HFFc6 (cell line): ENCODE data around the gene LAPTM5. TPM values are rescaled to one million over a fixed set of nuclear protein-coding genes. Genes with fewer than 3 reads are reported as not detected.
"Not testable (repeated sequence)": the region's sequence is repeated elsewhere in the genome, so short reads cannot be mapped to it uniquely, and the experiment has no call there.

ENCODE experiments used
- DNase-seq: peaks from one replicate; pipeline ENCODE4 v3.0.0-alpha.2; 2018
- H3K27ac Mint-ChIP-seq: 2 replicates; pipeline ENCODE4 v1.8.0; 2020; ENCODE audit warnings: mild to moderate bottlenecking, mixed read lengths
- H3K27me3 Mint-ChIP-seq: 2 replicates; pipeline ENCODE4 v1.8.0; 2021; ENCODE audit warnings: mild to moderate bottlenecking, moderate library complexity, mixed read lengths; ENCODE audit not compliant: insufficient read depth
- H3K36me3 Mint-ChIP-seq: 2 replicates; pipeline ENCODE4 v1.8.0; 2021; ENCODE audit warnings: low read depth, mixed read lengths
- H3K4me1 Mint-ChIP-seq: 2 replicates; pipeline ENCODE4 v1.8.0; 2020; ENCODE audit warnings: low read depth, mixed read lengths
- H3K4me3 Mint-ChIP-seq: 2 replicates; pipeline ENCODE4 v1.8.0; 2020; ENCODE audit warnings: mild to moderate bottlenecking, moderate library complexity, mixed read lengths
- H3K9me3 Mint-ChIP-seq: 2 replicates; pipeline ENCODE4 v1.8.0; 2020; ENCODE audit warnings: mild to moderate bottlenecking, mixed read lengths
- CTCF ChIP-seq: fragments of 200-600 bp; sonication (generic); IDR thresholded peaks from 2 replicates; pipeline ENCODE4 v1.5.0; 2021; ENCODE audit warnings: antibody characterized with exemption, mild to moderate bottlenecking
- total RNA-seq, 6 experiments: library from RNA; stranded (reverse); fragmentation: NEBNext Ultra II Directional; extraction: Animal tissue kit (Norgen Biotek cat#: 25700); gene quantifications; 2 replicates in 1 of 6; 3 replicates in 5 of 6; pipeline ENCODE4 v1.2.3, GENCODE V29; 2021

LAPTM5 gene
- total RNA-seq, 6 experiments from 2014 or later = 0.38 to 0.81 (median 0.63) TPM

DNA sequence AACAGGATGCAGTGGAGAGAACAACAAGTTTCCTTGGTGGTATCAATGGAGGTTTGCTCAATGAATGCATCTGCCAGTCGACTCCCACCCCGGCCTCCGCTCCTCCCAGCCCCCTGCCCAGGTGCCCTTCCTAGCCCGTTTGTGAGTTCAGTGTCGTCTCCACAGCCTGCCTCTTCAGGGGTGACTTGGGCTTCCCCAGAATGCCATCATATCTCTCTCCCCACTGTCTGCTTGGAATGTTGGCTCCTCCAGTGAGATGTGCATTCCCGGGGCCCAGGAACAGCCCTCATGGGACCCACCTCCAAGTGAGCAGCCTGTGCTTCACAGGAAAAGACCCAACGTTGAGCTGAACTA, 64.6 kb downstream of the LAPTM5 start:
- no peaks in the 10 kb centered on the region for H3K36me3 Mint-ChIP-seq
- DNase-seq = no peak
- no peak overlapping the region for H3K4me3 Mint-ChIP-seq
- TF ChIP-seq CTCF = no peak
- peaks cover 10% of the 10 kb centered on the region; the same call in 1 of the 2 replicates for H3K27me3 Mint-ChIP-seq
- no peak overlapping the region for H3K27ac Mint-ChIP-seq
- peaks cover 21% of the 10 kb centered on the region for H3K4me1 Mint-ChIP-seq
- no peaks in the 10 kb centered on the region for H3K9me3 Mint-ChIP-seq

DNA sequence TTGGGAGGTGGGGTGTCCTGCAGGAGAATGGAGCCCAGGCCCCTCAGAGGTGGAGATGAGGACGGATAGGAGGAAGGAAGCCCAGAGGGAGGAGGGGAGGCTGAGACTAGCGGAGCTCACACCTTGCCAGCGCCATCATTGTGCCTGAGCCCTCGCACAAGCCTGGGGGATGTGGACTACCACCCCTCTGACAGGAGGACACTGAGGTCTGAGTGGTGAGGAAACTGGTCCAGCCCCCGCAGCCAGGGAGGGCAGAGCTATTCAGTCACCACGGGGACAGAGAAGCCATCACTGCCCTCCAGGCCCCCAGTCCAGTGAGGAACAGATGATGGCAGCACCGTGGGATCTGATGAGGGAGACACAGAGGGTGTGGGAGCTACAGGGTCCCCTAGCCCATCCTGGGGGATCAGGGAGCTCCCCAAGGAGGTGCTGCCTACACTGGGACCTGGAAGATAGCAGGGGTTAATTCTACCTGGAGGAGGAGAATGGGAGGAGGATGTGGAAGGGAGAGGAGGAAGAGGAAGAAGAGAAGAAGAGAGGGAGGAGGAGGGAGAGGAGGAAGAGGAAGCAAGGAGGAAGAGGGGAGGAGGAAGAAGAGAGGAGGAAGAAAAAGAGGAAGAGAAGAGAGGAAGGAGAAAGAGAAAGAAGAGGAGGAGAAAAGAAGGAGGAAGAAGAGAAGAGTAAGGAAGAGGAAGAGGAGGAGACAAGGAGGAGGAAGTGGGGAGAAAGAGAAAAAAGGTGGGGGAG, 65.2 kb downstream of the LAPTM5 start:
- TF ChIP-seq CTCF = no peak
- H3K27me3 Mint-ChIP-seq = peaks cover 15% of the 10 kb centered on the region
- H3K36me3 Mint-ChIP-seq = no peaks in the 10 kb centered on the region
- no peak overlapping the region for H3K4me3 Mint-ChIP-seq
- peaks cover 21% of the 10 kb centered on the region for H3K4me1 Mint-ChIP-seq
- DNase-seq = no peak
- H3K9me3 Mint-ChIP-seq = no peaks in the 10 kb centered on the region
- no peak overlapping the region for H3K27ac Mint-ChIP-seq

DNA sequence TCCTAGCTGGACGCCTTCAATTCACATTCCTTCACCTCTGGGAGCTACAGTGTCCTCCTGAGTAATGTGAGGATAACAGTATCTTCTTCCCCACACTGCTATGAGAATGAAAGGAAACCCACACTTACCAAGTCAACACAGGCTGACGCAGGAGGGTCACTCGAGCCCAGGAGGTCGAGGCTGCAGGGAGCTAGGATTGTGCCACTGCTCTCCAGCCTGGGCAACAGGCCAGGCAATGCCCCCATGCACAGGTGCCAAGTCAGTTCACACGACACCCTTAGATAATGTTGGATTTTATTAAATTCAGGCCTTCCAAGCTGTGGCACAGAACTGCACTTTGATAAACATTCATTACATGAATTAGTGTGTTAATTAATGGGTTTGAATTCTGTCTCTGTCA, 66.1 kb downstream of the LAPTM5 start:
- Mint-ChIP-seq H3K4me3 (no peak overlapping the region), H3K9me3 (no peaks in the 10 kb centered on the region), H3K4me1 (peaks cover 21% of the 10 kb centered on the region), H3K27ac (no peak overlapping the region), H3K36me3 (no peaks in the 10 kb centered on the region), H3K27me3 (peaks cover 24% of the 10 kb centered on the region)
- TF ChIP-seq CTCF = no peak
- no peak for DNase-seq

DNA sequence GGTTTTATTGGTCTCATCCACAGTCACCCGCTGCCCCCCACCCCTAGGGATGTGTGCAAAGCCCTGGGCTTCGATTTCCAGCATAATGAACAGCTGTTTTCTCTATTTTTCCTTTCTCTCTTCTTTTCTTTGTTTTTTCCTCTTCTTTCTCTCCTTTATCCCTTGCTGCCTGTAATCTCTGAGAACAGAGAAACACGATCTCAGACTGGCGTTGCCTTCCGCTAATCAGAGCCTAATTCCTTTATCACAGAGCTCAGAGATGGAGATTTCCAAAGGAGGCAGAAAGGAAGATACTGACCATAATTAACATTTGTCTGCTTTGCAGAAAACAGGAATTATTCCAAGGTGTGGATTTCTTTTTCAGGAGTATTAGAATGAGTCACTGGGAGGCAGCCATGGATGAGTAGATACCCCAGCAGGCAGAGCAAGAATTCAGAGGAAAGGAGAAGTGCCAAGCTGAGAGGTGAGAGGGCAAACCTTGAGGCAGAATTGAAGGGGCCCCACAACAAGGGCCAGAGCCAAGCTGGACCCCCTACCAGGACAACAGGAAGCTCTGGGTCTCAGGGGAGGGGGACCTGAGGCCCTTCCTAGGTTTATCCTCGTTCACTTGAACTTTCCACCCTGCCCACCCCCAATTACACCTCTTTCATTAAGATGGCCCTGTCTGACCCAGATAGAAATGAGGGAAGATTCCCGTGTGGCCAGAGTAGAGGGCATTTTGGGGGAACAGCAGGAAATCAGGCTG, 67.5 kb downstream of the LAPTM5 start:
- Mint-ChIP-seq H3K36me3 (no peaks in the 10 kb centered on the region), H3K27me3 (peaks cover 23% of the 10 kb centered on the region), H3K4me3 (no peak overlapping the region), H3K9me3 (no peaks in the 10 kb centered on the region), H3K27ac (no peak overlapping the region), H3K4me1 (peaks cover 21% of the 10 kb centered on the region)
- no peak for TF ChIP-seq CTCF
- no peak for DNase-seq

- no peak for TF ChIP-seq CTCF
- DNase-seq = no peak
- H3K4me3 Mint-ChIP-seq = no peak overlapping the region
- no peaks in the 10 kb centered on the region for H3K36me3 Mint-ChIP-seq
- H3K27ac Mint-ChIP-seq = no peak overlapping the region
- peaks cover 26% of the 10 kb centered on the region for H3K27me3 Mint-ChIP-seq
- H3K4me1 Mint-ChIP-seq = peaks cover 21% of the 10 kb centered on the region
- no peaks in the 10 kb centered on the region for H3K9me3 Mint-ChIP-seq
Measured at GRCh38 chr1:30688920-30689794, 68.4 kb downstream of the LAPTM5 start.

DNA sequence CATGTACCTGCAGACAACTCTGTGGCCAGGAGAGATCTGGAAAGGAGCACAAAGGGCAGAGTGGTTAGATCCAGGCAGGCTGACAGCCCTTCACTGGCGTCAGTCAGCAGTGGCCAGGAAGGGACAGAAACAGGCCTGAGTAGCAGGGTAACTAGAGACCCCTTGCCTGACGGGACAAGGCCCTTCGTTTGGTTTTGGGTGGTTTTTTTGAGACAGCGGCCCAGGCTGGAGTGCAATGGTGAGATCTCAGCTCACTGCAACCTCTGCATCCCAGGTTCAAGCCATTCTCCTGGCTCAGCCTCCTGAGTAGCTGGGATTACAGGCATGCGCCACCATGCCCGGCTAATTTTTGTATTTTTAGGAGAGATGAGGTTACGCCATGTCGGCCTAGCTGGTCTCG, 69.1 kb downstream of the LAPTM5 start:
- not testable (repeated sequence) for H3K4me3 Mint-ChIP-seq, H3K36me3 Mint-ChIP-seq, H3K27ac Mint-ChIP-seq, DNase-seq, H3K9me3 Mint-ChIP-seq
- H3K27me3 Mint-ChIP-seq = peaks cover 31% of the 10 kb centered on the region
- peaks cover 21% of the 10 kb centered on the region for H3K4me1 Mint-ChIP-seq
